Nephron (organoid): Measurements from ENCODE around the gene STK10.

Source experiments
- H3K27ac Mint-ChIP-seq, 3 experiments: 2 replicates each; pipeline ENCODE4 v1.8.0; 2020; ENCODE audit warnings: mixed read lengths in 3 of 3, mild to moderate bottlenecking in 2 of 3, moderate library complexity in 1 of 3
- H3K27me3 Mint-ChIP-seq: 2 replicates; pipeline ENCODE4 v1.8.0; 2021; ENCODE audit warnings: low read depth, mild to moderate bottlenecking, moderate library complexity, mixed read lengths
- H3K36me3 Mint-ChIP-seq: 2 replicates; pipeline ENCODE4 v1.8.0; 2020; ENCODE audit warnings: low read depth, mixed read lengths
- H3K4me1 Mint-ChIP-seq: 2 replicates; pipeline ENCODE4 v1.8.0; 2020; ENCODE audit warnings: mixed read lengths
- H3K4me3 Mint-ChIP-seq, 3 experiments: 2 replicates each; pipeline ENCODE4 v1.8.0; 2020; ENCODE audit warnings: mild to moderate bottlenecking in 3 of 3, mixed read lengths in 3 of 3, moderate library complexity in 2 of 3
- H3K9me3 Mint-ChIP-seq: 2 replicates; pipeline ENCODE4 v1.8.0; 2020; ENCODE audit warnings: mixed read lengths
- TF ChIP-seq, protein P1 (sequence below), 3 experiments: fragments of 200-600 bp; sonication (generic); IDR thresholded peaks; one replicate each; pipeline ENCODE4 v1.5.0; 2021; ENCODE audit warnings: antibody characterized with exemption in 3 of 3; ENCODE audit not compliant: unreplicated experiment in 3 of 3

The STK10 gene

DNA sequence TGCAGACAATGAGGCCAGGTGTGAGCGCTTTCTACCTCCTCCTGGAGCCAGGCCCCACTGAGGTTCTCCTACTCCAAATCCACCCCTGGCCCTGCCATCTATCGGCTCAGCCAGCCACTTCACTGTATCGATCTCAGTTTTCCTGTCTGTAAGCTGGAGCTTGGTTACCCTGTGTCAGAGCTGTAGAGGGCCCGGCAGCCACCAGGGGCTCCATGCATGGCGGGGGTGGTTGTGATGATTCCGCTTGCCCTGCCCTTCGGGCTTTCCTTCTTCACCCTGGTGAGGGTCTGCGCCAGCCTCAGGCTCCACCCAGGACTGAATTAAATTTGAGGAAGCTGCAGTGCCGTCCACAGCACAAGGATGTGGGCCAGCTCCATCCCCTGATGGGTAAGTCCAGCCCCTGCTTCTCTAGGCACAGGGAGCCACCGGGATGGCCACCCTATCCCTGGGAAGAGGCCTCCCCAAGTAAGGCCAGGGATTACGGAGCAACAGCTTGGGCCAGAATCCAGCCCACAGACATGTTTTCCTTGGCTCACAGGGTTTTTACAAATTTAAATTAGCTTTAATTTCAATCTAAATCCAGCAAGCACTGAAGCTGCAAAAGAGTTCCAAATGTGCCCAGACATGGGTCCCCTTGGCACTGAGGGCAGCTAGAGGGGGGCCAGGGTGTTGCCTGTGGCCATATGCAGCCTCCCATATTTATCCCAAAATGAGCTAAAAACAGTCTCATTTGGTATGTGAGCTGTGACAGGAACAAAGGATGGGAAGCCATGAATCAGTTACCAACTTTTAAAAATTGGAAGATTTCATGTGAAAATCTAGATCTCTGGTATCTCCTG lies 92.4 kb downstream of the STK10 start:
- H3K36me3 Mint-ChIP-seq = no peaks in the 10 kb centered on the region
- H3K27me3 Mint-ChIP-seq = peaks cover 7% of the 10 kb centered on the region
- peaks cover 22% of the 10 kb centered on the region for H3K4me1 Mint-ChIP-seq
- TF ChIP-seq, protein P1, sequence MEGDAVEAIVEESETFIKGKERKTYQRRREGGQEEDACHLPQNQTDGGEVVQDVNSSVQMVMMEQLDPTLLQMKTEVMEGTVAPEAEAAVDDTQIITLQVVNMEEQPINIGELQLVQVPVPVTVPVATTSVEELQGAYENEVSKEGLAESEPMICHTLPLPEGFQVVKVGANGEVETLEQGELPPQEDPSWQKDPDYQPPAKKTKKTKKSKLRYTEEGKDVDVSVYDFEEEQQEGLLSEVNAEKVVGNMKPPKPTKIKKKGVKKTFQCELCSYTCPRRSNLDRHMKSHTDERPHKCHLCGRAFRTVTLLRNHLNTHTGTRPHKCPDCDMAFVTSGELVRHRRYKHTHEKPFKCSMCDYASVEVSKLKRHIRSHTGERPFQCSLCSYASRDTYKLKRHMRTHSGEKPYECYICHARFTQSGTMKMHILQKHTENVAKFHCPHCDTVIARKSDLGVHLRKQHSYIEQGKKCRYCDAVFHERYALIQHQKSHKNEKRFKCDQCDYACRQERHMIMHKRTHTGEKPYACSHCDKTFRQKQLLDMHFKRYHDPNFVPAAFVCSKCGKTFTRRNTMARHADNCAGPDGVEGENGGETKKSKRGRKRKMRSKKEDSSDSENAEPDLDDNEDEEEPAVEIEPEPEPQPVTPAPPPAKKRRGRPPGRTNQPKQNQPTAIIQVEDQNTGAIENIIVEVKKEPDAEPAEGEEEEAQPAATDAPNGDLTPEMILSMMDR (IDR thresholded peaks at IDR 0.05; ENCODE audit: unreplicated experiment in 3 of 3) = no peak
- no peak overlapping the region for H3K4me3 Mint-ChIP-seq
- peak overlapping the region; percentile 66 to 78 (median 78) for H3K27ac Mint-ChIP-seq
- no peaks in the 10 kb centered on the region for H3K9me3 Mint-ChIP-seq

DNA sequence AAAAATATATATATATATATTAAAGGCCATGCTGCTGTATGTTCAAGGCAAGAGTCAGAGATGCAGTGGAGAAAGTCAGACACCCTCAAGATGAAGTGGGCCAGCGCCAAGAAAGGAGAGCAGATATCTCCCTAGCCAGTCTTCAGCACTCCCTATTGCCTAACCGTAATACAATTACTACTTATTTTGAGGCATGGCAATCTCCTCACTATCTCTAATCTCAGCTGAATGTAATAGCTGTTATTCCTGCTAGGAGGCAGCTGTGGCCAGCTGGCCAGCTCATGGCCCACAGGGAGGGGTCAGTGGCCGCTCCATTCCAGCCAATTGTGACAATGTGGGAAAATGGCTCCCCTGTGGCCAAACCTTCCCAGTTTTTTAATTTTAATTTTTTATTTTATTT lies 94.1 kb downstream of the STK10 start:
- H3K27me3 Mint-ChIP-seq = peaks cover 10% of the 10 kb centered on the region
- H3K9me3 Mint-ChIP-seq = no peaks in the 10 kb centered on the region
- peaks cover 20% of the 10 kb centered on the region for H3K4me1 Mint-ChIP-seq
- TF ChIP-seq, protein P1 (IDR thresholded peaks at IDR 0.05; ENCODE audit: unreplicated experiment in 3 of 3) = no peak
- H3K36me3 Mint-ChIP-seq = peaks cover 9% of the 10 kb centered on the region
- no peak overlapping the region for H3K27ac Mint-ChIP-seq
- H3K4me3 Mint-ChIP-seq = no peak overlapping the region

DNA sequence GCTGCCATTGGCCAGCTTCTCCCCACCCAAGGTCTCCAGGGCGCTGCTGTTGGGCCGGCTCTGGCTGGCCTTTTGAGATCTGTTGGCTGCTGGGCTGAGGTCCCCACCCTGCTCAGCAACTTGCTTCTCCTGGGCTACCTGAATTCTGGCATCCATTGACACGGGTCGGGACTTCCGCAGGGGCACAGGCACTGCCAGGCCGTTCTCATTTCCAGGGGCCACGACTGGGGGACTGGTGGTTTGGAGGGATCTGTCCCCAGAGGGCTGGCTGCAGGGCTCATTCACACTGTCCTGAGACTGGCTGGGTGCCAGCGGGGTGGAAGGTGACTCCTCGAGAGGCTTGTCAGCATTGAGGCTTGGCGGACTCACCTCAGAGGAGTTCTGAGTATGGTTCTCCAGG lies 94.5 kb downstream of the STK10 start:
- Mint-ChIP-seq H3K4me1 (peaks cover 17% of the 10 kb centered on the region), H3K27me3 (peaks cover 12% of the 10 kb centered on the region), H3K4me3 (no peak overlapping the region), H3K36me3 (peaks cover 9% of the 10 kb centered on the region), H3K9me3 (no peaks in the 10 kb centered on the region), H3K27ac (no peak overlapping the region)
- TF ChIP-seq, protein P1 (IDR thresholded peaks at IDR 0.05; ENCODE audit: unreplicated experiment in 3 of 3) = no peak

DNA sequence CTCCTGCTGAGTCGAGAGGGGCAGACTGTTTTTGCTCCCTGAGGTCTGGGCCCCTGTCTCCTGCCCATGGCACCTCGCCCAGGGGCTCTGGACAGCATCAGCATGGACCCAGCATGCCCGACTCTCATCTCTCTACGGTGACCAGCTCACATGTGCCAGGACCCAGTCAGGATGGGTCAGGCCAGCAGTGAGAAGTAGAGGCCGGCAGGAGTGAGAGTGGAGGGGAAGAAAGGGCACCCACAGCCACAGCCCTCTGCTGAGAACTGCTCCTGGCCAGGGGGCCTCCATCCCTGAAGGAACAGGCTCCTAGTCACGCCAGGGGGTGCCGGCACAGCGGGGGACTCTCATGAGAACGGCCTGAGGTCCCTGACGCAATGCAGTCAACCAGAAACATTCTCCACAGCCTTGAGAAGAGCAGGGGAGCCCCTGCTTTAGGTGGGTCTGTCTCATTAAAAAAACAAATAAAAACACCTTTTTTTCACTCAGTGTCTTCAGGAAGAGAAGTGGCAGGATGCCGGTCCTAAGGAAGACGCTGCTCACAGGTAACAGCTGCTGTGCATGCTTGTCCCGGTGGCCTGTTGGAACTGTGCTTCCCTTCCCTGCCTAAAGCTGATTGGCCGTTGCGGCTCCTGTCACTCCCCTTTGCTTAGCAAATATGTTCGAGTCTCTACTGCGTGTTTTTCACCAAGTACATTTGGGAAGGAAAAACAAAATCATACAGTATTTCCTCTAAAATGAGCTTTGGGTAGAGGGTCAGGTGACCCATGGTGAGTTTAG lies 95.9 kb downstream of the STK10 start:
- Mint-ChIP-seq H3K36me3 (peaks cover 9% of the 10 kb centered on the region), H3K27me3 (peaks cover 12% of the 10 kb centered on the region), H3K4me1 (peaks cover 5% of the 10 kb centered on the region), H3K9me3 (no peaks in the 10 kb centered on the region), H3K27ac (no peak overlapping the region), H3K4me3 (no peak overlapping the region)
- TF ChIP-seq, protein P1 (IDR thresholded peaks at IDR 0.05; ENCODE audit: unreplicated experiment in 3 of 3) = no peak

DNA sequence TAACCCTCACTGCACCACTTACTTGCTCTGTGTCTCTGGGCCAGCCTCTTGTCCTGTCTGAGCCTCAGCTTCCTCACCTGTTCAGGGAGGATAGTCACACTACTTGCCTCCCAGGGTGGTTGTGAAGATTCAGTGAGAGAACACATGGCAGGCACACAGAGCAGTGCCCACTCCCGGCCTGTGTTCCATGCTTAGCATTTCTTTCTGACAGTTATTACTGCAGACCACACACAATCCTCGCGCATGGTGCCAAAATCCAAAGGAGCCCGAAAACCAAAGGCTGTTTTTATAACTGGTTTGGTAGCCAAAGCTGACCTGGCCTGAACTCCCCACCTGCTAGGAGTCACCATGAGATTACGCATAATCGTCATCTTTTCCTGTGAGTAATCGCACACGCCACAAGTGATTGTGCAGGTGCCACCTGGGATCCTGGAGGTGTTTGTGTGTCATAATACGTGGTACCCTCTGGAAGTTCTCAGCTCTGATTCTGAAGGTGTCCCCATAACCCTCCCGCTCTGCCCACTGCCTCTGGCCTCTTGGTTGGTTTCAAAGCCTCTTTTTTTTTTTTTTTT lies 97.0 kb downstream of the STK10 start:
- Mint-ChIP-seq H3K4me3 (no peak overlapping the region), H3K27me3 (peaks cover 9% of the 10 kb centered on the region), H3K27ac (no peak overlapping the region), H3K36me3 (peaks cover 9% of the 10 kb centered on the region), H3K4me1 (no peaks in the 10 kb centered on the region), H3K9me3 (no peaks in the 10 kb centered on the region)
- TF ChIP-seq, protein P1 (IDR thresholded peaks at IDR 0.05; ENCODE audit: unreplicated experiment in 3 of 3) = no peak
